Measurements from ENCODE around the gene ATP6V1B1. TPM values are rescaled to one million over a fixed set of nuclear protein-coding genes. Genes with fewer than 3 reads are reported as not detected.

ATP6V1B1 gene
- total and polyA plus RNA-seq, 10 of the 15 experiments (the other 5 are each of a cell fraction or from before 2014, with no cell fraction given) = not detected

DNA sequence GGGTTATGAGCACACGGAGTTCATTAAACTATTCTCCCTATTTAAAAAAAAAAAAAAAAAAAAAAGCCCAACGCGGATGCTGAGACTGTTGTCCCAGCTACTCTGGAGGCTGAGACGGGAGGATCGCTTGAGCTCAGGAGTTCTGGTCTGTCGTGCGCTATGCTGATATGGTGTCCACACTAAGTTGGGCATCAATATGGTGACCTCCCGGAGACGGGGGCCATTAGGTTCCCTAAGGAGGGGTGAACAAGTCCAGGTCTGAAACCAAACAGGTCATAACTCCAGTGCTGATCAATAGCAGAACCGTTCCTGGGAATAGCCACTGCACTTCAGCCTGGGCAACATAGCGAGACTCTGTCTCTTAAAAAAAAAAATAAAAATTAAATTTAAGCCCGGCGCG, 29.8 kb downstream of the ATP6V1B1 start (continued):
- TF ChIP-seq, protein P1, sequence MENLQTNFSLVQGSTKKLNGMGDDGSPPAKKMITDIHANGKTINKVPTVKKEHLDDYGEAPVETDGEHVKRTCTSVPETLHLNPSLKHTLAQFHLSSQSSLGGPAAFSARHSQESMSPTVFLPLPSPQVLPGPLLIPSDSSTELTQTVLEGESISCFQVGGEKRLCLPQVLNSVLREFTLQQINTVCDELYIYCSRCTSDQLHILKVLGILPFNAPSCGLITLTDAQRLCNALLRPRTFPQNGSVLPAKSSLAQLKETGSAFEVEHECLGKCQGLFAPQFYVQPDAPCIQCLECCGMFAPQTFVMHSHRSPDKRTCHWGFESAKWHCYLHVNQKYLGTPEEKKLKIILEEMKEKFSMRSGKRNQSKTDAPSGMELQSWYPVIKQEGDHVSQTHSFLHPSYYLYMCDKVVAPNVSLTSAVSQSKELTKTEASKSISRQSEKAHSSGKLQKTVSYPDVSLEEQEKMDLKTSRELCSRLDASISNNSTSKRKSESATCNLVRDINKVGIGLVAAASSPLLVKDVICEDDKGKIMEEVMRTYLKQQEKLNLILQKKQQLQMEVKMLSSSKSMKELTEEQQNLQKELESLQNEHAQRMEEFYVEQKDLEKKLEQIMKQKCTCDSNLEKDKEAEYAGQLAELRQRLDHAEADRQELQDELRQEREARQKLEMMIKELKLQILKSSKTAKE (IDR thresholded peaks at IDR 0.05; ENCODE audit: low read depth, poor library complexity, severe bottlenecking) = no peak
- TF ChIP-seq PML (IDR thresholded peaks at IDR 0.05; ENCODE audit: low read length) (no peak), TARDBP (IDR thresholded peaks at IDR 0.05; ENCODE audit: borderline replicate concordance) (no peak), RB1 (IDR thresholded peaks at IDR 0.05; ENCODE audit: borderline replicate concordance) (no peak)

DNA sequence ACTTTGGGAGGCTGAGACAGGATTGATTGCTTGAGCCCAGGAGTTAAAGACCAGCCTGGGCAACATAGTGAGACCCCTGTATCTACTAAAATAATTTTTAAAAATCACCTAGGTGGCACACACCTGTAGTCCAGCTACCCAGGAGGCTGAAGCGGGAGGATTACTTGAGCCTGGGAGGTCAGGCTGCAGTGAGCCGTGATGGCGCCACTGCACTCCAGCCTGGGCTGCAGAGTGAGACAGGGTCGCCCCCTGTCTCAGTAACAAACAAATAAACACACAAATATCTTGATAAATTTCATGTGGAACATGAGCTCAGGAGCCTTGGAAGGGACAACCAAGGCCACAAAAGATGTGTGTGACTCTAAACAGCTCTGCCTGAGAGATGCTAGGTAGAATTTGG, 31.0 kb downstream of the ATP6V1B1 start:
- TF ChIP-seq, protein P2, sequence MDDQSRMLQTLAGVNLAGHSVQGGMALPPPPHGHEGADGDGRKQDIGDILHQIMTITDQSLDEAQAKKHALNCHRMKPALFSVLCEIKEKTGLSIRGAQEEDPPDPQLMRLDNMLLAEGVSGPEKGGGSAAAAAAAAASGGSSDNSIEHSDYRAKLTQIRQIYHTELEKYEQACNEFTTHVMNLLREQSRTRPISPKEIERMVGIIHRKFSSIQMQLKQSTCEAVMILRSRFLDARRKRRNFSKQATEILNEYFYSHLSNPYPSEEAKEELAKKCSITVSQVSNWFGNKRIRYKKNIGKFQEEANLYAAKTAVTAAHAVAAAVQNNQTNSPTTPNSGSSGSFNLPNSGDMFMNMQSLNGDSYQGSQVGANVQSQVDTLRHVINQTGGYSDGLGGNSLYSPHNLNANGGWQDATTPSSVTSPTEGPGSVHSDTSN (IDR thresholded peaks at IDR 0.05; ENCODE audit: insufficient replicate concordance, low read depth, low read length) = no peak
- TF ChIP-seq SIX5 (IDR thresholded peaks at IDR 0.05; ENCODE audit: low read depth, low read length, severe bottlenecking) (no peak), RB1 (IDR thresholded peaks at IDR 0.05; ENCODE audit: borderline replicate concordance) (no peak), NRF1 (conservative IDR thresholded peaks at IDR 0.05; ENCODE audit: low read depth, low read length) (no peak), ZSCAN29 (IDR thresholded peaks at IDR 0.05) (no peak), POU2F2 (IDR thresholded peaks at IDR 0.05; ENCODE audit: borderline replicate concordance, low read depth, low read length) (no peak), ZNF274 (IDR thresholded peaks at IDR 0.05; ENCODE audit: insufficient read depth, insufficient read length) (no peak), NFYB (IDR thresholded peaks at IDR 0.05; ENCODE audit: insufficient read depth, low read depth, low read length) (no peak), EZH2 (IDR thresholded peaks at IDR 0.05; ENCODE audit: borderline replicate concordance, control insufficient read depth, low read depth, low read length) (no peak), BACH1 (IDR thresholded peaks at IDR 0.05; ENCODE audit: borderline replicate concordance) (no peak), CREB1 (IDR thresholded peaks at IDR 0.05; ENCODE audit: low read depth) (no peak)
- TF ChIP-seq, protein P3, sequence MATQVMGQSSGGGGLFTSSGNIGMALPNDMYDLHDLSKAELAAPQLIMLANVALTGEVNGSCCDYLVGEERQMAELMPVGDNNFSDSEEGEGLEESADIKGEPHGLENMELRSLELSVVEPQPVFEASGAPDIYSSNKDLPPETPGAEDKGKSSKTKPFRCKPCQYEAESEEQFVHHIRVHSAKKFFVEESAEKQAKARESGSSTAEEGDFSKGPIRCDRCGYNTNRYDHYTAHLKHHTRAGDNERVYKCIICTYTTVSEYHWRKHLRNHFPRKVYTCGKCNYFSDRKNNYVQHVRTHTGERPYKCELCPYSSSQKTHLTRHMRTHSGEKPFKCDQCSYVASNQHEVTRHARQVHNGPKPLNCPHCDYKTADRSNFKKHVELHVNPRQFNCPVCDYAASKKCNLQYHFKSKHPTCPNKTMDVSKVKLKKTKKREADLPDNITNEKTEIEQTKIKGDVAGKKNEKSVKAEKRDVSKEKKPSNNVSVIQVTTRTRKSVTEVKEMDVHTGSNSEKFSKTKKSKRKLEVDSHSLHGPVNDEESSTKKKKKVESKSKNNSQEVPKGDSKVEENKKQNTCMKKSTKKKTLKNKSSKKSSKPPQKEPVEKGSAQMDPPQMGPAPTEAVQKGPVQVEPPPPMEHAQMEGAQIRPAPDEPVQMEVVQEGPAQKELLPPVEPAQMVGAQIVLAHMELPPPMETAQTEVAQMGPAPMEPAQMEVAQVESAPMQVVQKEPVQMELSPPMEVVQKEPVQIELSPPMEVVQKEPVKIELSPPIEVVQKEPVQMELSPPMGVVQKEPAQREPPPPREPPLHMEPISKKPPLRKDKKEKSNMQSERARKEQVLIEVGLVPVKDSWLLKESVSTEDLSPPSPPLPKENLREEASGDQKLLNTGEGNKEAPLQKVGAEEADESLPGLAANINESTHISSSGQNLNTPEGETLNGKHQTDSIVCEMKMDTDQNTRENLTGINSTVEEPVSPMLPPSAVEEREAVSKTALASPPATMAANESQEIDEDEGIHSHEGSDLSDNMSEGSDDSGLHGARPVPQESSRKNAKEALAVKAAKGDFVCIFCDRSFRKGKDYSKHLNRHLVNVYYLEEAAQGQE (IDR thresholded peaks at IDR 0.05; ENCODE audit: low read depth, low read length) = no peak
- intact Hi-C loops (cut with micrococcal nuclease; ENCODE audit: unreplicated experiment) = no loop called here
- SMC1A ChIA-PET (ENCODE audit: uncharacterized antibody, unreplicated experiment) = interaction anchor here (0.9 to 2.2 kb wide), 3 partner anchors 18 to 90 kb away, joined by 3 to 5 read pairs (median 5); no protein-coding TSS in a partner anchor
- no peaks in the 10 kb centered on the region for H3K4me1 ChIP-seq (ENCODE audit: control insufficient read depth, insufficient read depth, low read length)
- H2AFZ ChIP-seq (ENCODE audit: control insufficient read depth, low read depth, low read length) = no peak overlapping the region
- no peaks in the 10 kb centered on the region for H3K9me3 ChIP-seq (replicated peaks; ENCODE audit: control insufficient read depth, insufficient read depth, low read length)
- H3K79me2 ChIP-seq (ENCODE audit: control insufficient read depth, insufficient read depth, low read length) = no peaks in the 10 kb centered on the region
- FAIRE-seq (no peak), ATAC-seq (no peak), DNase-seq (ENCODE audit: low read depth, low spot score) (no peak)
- H3K27ac ChIP-seq (ENCODE audit: control insufficient read depth, insufficient read depth) = no peak overlapping the region
- in situ Hi-C loops (cut with MboI) = no loop called here
- BruUV-seq (replicated peaks) = no TSS peak
- H3K9ac ChIP-seq (ENCODE audit: control insufficient read depth, insufficient read depth, low read length) = no peak overlapping the region
- no peak overlapping the region for H3K4me2 ChIP-seq (ENCODE audit: control insufficient read depth, insufficient read depth)
- peaks cover 0 to 3% of the 10 kb centered on the region in 2 experiments; a peak in 1 of 4 replicates for H3K27me3 ChIP-seq (replicated peaks in 1 of 2; ENCODE audit: control insufficient read depth in 2 of 2, insufficient read depth in 2 of 2, low read length in 1 of 2)
- H4K20me1 ChIP-seq (ENCODE audit: control insufficient read depth, insufficient read depth) = no peaks in the 10 kb centered on the region
- no peak overlapping the region for H3K4me3 ChIP-seq
- POLR2A ChIA-PET = interaction anchor here (0.7 kb wide), 1 partner anchor 108 kb away, joined by 4 read pairs; no protein-coding TSS in a partner anchor
- H3K36me3 ChIP-seq (ENCODE audit: control insufficient read depth in 2 of 2, insufficient read depth in 2 of 2, low read length in 1 of 2) = no peaks in the 10 kb centered on the region
- CTCF ChIA-PET = interaction anchor here (0.7 to 6.7 kb wide), 11 partner anchors 9 to 544 kb away, joined by 3 to 72 read pairs (median 4); partner anchors contain the start of gene ANKRD53
- WGBS (ENCODE audit: insufficient coverage, insufficient replicate concordance, low lambda C conversion rate, missing lambda C conversion rate) = 57% methylated on average over 4 of the region's 4 CpGs
- RAD21 ChIA-PET (ENCODE audit: unreplicated experiment) = interaction anchor here (0.6 to 0.9 kb wide), 2 partner anchors 10 to 396 kb away, joined by 3 to 4 read pairs; no protein-coding TSS in a partner anchor

Data from GM12878 (cell line).